GM12801 (cell line): ENCODE measurements around the gene SNX24.

Source experiments
- CTCF ChIP-seq: IDR thresholded peaks from one replicate; pipeline ENCODE4 v1.5.1; 2011; ENCODE audit warnings: control low read depth; ENCODE audit not compliant: insufficient read length; ENCODE audit errors: extremely low read depth

Gene SNX24

DNA sequence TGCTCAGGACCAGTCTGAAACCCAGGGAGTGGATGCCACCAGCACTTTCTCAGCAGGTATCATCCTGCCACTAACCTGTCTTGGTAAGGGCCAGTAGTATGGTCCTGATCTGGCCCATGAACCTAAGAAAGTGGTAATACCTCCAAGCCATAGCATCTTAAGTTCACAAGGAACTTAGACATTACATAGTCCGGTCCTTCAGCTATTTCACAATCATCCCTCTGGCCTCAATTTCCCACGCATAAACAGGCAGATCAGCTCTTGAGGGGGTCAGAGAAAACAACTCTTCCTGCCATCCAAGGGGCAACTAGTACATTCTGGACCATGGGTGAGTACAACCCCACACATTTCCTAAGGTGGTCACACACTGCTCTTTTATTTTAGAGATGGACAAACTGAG is 102.9 kb downstream of the SNX24 start:
- no peak for TF ChIP-seq CTCF

DNA sequence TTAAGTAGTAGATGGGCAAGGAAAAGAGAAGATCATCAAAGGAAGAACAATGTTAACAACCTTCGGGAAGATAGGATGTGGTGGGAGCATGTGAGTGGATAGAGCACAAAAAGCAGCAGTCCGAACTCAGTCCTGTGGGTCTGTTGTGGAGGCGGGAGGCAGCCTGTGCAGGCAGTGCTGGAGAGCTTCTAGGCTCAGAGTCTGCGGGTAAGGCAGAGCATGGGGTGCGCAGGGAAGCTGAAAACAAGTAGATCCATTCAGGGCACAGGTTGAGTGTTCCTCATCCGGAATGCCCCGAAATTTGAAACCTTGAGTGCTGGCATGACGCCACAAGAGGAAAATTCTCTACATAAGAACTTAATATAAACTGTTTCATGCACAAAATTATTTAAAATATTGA is 106.2 kb downstream of the SNX24 start:
- TF ChIP-seq CTCF: no peak

DNA sequence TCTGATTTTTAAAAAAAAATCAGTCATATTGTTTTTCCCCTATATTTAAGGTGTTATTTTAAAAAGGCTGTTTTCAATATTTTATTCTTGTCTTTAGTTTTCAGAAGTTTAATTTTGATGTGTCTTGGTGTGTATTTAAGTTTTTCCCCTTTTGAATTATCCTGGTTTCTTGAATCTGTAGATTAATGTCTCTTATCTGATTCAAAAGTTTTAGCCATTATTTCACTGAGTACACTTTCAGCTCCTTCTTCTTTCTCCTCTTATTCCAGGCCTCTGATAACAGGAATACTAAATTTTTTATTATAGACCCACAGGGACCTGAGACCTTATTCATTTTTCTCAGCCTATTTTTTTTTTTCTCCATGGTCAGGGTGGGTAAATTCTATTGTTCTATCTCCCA is 109.3 kb downstream of the SNX24 start:
- no peak for TF ChIP-seq CTCF

DNA sequence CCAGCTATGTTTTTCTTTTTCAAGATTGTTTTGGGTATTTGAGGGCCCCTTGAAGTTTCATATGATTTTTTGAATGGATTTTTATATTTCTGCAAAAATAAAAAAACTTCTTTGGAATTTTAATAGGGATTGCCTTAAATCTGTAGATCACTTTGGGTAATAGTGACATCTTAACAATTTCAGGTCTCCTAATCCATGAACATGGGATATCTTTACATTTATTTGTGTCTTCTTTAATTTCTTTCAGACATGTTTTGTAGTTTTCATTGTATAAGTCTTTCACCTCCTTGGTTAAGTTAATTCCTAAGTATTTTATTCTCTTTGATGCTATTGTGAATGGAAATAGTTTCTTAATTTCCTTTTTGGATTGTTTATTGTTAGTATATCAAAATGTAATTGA is 112.0 kb downstream of the SNX24 start:
- TF ChIP-seq CTCF: no peak

DNA sequence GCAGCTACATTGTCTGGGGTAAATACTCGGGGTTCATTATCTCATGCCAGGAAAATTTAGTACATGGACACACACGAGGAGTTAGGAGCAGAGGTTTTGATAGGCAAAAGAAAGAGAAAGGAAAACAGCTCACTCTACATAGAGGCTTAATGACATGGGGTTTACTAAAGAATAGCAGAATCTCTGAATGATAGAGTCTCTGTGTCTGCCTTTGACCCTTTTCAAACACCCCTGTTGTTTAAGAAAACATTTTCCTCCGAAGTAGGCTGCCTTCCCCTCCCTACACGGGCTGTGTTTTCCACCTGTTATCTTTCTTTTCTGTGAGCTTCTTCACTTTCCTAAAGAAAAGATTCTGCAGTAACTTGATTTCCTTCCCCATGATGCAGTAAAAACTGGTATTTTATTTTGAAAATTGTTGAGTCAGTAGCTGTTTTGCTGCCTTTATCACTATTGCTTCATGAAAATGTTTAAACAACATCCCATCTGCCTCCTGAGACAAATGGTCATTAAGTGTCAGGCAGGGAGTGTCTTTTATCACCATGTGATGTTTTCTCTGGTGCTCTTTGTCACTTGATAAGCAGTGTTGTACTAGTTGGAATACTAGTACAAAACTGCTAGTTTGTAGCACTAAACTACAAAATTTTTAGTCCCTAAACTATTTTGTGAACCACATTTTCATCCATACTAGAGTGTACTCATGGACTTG is 114.5 kb downstream of the SNX24 start:
- TF ChIP-seq CTCF: no peak

GRCh38 chr5:122963305-122963704 is 117.9 kb downstream of the SNX24 start:
- TF ChIP-seq CTCF: no peak

DNA sequence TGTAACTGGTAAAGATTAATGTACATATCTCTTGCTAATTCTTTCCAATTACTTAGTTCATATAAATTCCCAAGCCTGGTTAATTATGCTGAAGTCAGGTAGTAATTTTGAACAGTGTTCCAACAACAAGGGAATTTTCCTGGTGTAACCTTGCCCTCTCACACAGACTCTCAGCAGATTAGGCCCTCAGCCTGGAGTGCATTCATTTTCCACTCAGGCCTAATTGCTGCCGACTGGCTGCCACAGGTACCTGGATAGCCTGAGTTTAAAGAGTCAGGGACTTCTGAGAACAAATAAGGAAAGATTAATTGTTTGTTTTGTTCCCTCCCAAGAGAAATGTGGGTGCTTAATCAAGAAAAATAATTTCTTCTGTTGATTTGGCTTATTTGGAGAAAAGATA is 119.7 kb downstream of the SNX24 start:
- TF ChIP-seq CTCF: no peak
